Measurements from ENCODE around the gene INPP5A.

GRCh38 chr10:132654708-132655661, 117.4 kb downstream of the INPP5A start:
- TF ChIP-seq ZNF274 (IDR thresholded peaks at IDR 0.05; ENCODE audit: low read depth, low read length) (no peak), SUZ12 (IDR thresholded peaks at IDR 0.05; ENCODE audit: extremely low read depth, insufficient read depth, insufficient read length) (no peak)
